Gastrocnemius medialis (tissue), 4 donors: ENCODE results near the gene SP9.

Experiments
- POLR2A ChIP-seq, 2 donors: fragments of 450-650 bp; IDR thresholded peaks; one replicate each; pipeline ENCODE4 v1.6.1; 2017; ENCODE audit warnings: antibody characterized with exemption in 2 of 2, mild to moderate bottlenecking in 2 of 2, moderate library complexity in 2 of 2
- TF ChIP-seq, protein P1 (sequence below), 5 experiments: fragments of 450-650 bp in 3 of 5; fragments of 200-600 bp in 2 of 5; sonication (generic) in 2 of 5; IDR thresholded peaks in 4 of 5; conservative IDR thresholded peaks in 1 of 5; 1 replicate in 4 of 5; 2 replicates in 1 of 5; pipeline ENCODE4 v1.5.1; 2016 to 2019; ENCODE audit warnings: antibody characterized with exemption in 5 of 5, mild to moderate bottlenecking in 3 of 5, moderate library complexity in 3 of 5

GRCh38 chr2:174300114-174300513 lies 34.6 kb upstream of the SP9 start:
- TF ChIP-seq, protein P1, sequence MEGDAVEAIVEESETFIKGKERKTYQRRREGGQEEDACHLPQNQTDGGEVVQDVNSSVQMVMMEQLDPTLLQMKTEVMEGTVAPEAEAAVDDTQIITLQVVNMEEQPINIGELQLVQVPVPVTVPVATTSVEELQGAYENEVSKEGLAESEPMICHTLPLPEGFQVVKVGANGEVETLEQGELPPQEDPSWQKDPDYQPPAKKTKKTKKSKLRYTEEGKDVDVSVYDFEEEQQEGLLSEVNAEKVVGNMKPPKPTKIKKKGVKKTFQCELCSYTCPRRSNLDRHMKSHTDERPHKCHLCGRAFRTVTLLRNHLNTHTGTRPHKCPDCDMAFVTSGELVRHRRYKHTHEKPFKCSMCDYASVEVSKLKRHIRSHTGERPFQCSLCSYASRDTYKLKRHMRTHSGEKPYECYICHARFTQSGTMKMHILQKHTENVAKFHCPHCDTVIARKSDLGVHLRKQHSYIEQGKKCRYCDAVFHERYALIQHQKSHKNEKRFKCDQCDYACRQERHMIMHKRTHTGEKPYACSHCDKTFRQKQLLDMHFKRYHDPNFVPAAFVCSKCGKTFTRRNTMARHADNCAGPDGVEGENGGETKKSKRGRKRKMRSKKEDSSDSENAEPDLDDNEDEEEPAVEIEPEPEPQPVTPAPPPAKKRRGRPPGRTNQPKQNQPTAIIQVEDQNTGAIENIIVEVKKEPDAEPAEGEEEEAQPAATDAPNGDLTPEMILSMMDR (IDR thresholded peaks at IDR 0.05 in 4 of 5, conservative IDR thresholded peaks at IDR 0.05 in 1 of 5) = no peak
- TF ChIP-seq POLR2A (IDR thresholded peaks at IDR 0.05) = no peak
